Thyroid gland (tissue), 4 donors: ENCODE measurements around the gene ABCC4. TPM values are rescaled to one million over a fixed set of nuclear protein-coding genes. Genes with fewer than 3 reads are reported as not detected.

Experiments used
- DNase-seq, 2 donors: peaks; one replicate each; pipeline ENCODE4 v3.0.0-alpha.2; 2019
- H3K27ac ChIP-seq, 3 donors: fragments of 200-600 bp; sonication (generic); 1 replicate in 2 of 3; 2 replicates in 1 of 3; pipeline ENCODE4 v1.5.1; 2016 to 2019; ENCODE audit warnings: mild to moderate bottlenecking in 1 of 3, moderate library complexity in 1 of 3
- H3K27me3 ChIP-seq: fragments of 200-600 bp; sonication (generic); one replicate; pipeline ENCODE4 v1.5.1; 2019
- H3K36me3 ChIP-seq, 2 donors: fragments of 200-600 bp; sonication (generic); one replicate each; pipeline ENCODE4 v1.5.1; 2016 to 2019
- H3K4me1 ChIP-seq, 2 donors: fragments of 200-600 bp; sonication (generic); one replicate each; pipeline ENCODE4 v1.5.1; 2017 to 2019
- H3K4me3 ChIP-seq, 3 donors: fragments of 200-600 bp; sonication (generic); replicated peaks in 1 of 3; 1 replicate in 2 of 3; 2 replicates in 1 of 3; pipeline ENCODE4 v1.5.1; 2016; ENCODE audit warnings: mild to moderate bottlenecking in 1 of 3
- H3K9me3 ChIP-seq: fragments of 200-600 bp; sonication (generic); one replicate; pipeline ENCODE4 v1.5.1; 2017
- CTCF ChIP-seq, 6 experiments: fragments of 200-600 bp in 3 of 6; fragments of 450-650 bp in 3 of 6; sonication (generic) in 3 of 6; IDR thresholded peaks; one replicate each; pipeline ENCODE4 v1.5.1; 2016 to 2019; ENCODE audit warnings: antibody characterized with exemption in 6 of 6, mild to moderate bottlenecking in 2 of 6, inconsistent platforms in 1 of 6, moderate library complexity in 1 of 6
- POLR2A ChIP-seq, 2 donors: fragments of 450-650 bp; IDR thresholded peaks; one replicate each; pipeline ENCODE4 v1.6.1; 2017; ENCODE audit warnings: antibody characterized with exemption in 2 of 2, mild to moderate bottlenecking in 2 of 2, moderate library complexity in 1 of 2
- WGBS, 2 donors: methylation state at CpG; one replicate each; pipeline ENCODE4 v1.1.5; 2017; 5-methylcytosine and 5-hydroxymethylcytosine counted together
- intact Hi-C: fragments of 100-400 bp; cut with DNase I; formaldehyde crosslinking; loops from one replicate; pipeline ENCODE4 v1.15.1; 2023
- total RNA-seq, 4 donors: library from RNA; depleted of rRNA; stranded (reverse); fragments of >200 nt; gene quantifications; one replicate each; pipeline ENCODE4 v1.2.3, GENCODE V29; 2016

ABCC4 gene
- total RNA-seq, 4 donors from 2014 or later: 9.1 to 29.6 (median 19.7) TPM

DNA sequence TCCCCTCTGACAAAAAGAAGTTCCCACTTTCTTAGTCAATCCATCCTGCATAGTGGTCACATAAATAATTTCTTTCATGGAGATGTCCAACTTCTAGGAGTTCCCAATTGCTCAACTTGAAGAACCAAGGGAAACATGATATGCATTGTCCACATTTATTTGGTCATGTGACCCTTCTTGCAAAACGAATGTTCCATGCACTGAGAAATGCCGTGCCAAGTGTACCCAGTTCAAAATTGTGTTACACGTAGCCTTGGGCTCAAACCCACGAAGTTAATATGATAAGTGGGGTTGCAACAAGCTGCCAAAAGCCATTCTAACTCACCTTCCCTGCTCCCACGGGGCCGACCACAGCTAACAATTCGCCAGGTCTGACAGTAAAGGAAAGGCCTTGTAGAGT is 113.1 kb downstream of the ABCC4 start:
- Histone ChIP-seq H3K27ac (no peak overlapping the region), H3K27me3 (no peaks in the 10 kb centered on the region), H3K4me3 (no peak overlapping the region), H3K9me3 (no peaks in the 10 kb centered on the region), H3K36me3 (no peaks in the 10 kb centered on the region), H3K4me1 (peaks cover 13 to 18% of the 10 kb centered on the region in 2 donors)
- WGBS, 2 donors: 86 to 89% methylated on average over 7 of the region's 7 CpGs
- intact Hi-C loops: loop anchor here (5.0 kb wide), 1 partner anchor 219 kb away; no protein-coding TSS in a partner anchor
- no peak for DNase-seq
- TF ChIP-seq POLR2A (IDR thresholded peaks at IDR 0.05): no peak
- no peak for TF ChIP-seq CTCF (IDR thresholded peaks at IDR 0.05)

- Histone ChIP-seq H3K4me1 (peaks cover 5% of the 10 kb centered on the region in 2 donors), H3K27ac (no peak overlapping the region), H3K9me3 (no peaks in the 10 kb centered on the region), H3K36me3 (no peaks in the 10 kb centered on the region), H3K27me3 (no peaks in the 10 kb centered on the region), H3K4me3 (no peak overlapping the region)
- no peak for DNase-seq
- TF ChIP-seq CTCF (IDR thresholded peaks at IDR 0.05) (no peak), POLR2A (IDR thresholded peaks at IDR 0.05) (no peak)
- WGBS, 2 donors: 90 to 94% methylated on average over 5 of the region's 5 CpGs
- intact Hi-C loops: loop anchor here (5.0 kb wide), 1 partner anchor 221 kb away; no protein-coding TSS in a partner anchor
Observed at GRCh38 chr13:95185851-95186250, 115.4 kb downstream of the ABCC4 start.

- no peak for TF ChIP-seq POLR2A (IDR thresholded peaks at IDR 0.05)
- no peak for TF ChIP-seq CTCF (IDR thresholded peaks at IDR 0.05)
- no peak for DNase-seq
- WGBS, 2 donors: 93% methylated on average over 3 of the region's 3 CpGs
- Histone ChIP-seq H3K27me3 (no peaks in the 10 kb centered on the region), H3K36me3 (no peaks in the 10 kb centered on the region), H3K27ac (no peak overlapping the region), H3K9me3 (no peaks in the 10 kb centered on the region), H3K4me1 (peaks cover 5 to 10% of the 10 kb centered on the region in 2 donors), H3K4me3 (no peak overlapping the region)
- intact Hi-C loops: loop anchor here (5.0 kb wide), 1 partner anchor 222 kb away; no protein-coding TSS in a partner anchor
Observed at GRCh38 chr13:95185311-95185710, 115.9 kb downstream of the ABCC4 start.

DNA sequence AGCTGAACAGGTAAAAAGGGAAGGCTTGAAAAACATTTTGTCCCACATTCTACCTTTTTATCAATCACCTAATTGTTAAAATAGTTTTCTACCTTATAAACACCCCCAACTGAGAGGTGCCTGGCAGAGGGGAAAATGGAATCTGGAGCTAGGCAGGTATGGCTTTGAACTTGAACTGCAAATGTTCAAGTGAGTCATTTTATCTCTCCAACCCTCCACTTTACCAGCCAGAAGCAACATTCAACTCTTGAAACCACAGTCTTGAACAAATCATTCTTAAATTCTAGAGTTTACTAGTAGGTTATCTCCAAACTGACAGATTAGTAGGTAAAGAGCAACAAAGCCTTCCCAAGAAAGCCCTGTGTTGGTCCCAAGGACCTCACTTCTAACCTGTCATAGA is 116.9 kb downstream of the ABCC4 start:
- TF ChIP-seq POLR2A (IDR thresholded peaks at IDR 0.05): no peak
- no peak for TF ChIP-seq CTCF (IDR thresholded peaks at IDR 0.05)
- Histone ChIP-seq H3K9me3 (no peaks in the 10 kb centered on the region), H3K36me3 (no peaks in the 10 kb centered on the region), H3K27ac (no peak overlapping the region), H3K4me3 (no peak overlapping the region), H3K27me3 (no peaks in the 10 kb centered on the region), H3K4me1 (peaks cover 5 to 10% of the 10 kb centered on the region in 2 donors)
- intact Hi-C loops: no loop called here
- DNase-seq: no peak

DNA sequence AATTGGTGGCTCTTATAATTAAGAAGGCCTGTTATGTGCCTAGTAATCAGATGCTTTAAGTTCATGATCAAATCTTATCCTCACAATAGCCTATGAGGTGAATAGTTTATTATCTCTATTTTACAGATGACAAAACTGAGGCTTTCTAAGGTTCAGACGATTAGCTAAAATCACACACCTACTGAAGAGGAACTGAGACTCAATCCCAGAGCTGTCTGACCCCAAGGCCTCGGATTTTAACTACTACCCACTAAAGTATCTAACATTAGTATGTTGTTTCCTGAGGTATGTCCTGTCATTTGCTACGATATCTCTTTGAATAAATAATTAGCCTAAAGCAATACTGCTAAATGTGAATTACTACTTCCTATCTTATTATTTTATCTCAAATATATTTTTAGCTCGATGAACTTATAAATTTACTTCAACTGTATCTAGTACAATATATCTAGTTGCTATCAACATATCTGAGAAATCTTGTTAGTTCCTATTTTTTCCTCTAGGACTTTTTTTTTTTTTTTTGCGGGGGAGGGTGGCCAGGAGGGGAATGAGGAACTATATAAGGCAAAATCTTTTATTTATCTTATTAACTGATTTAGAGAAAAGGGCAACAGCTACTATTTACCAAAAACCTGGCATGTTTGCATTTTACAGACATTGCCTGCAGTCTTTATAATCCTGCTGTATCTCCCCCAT is 118.5 kb downstream of the ABCC4 start:
- DNase-seq: no peak
- Histone ChIP-seq H3K9me3 (no peaks in the 10 kb centered on the region), H3K27me3 (no peaks in the 10 kb centered on the region), H3K36me3 (peaks cover 0 to under 1% of the 10 kb centered on the region in 2 donors), H3K27ac (no peak overlapping the region), H3K4me3 (no peak overlapping the region), H3K4me1 (peaks cover 5 to 10% of the 10 kb centered on the region in 2 donors)
- TF ChIP-seq POLR2A (IDR thresholded peaks at IDR 0.05) (no peak), CTCF (IDR thresholded peaks at IDR 0.05) (no peak)
- intact Hi-C loops: no loop called here
- 84 to 90% methylated on average over 5 of the region's 5 CpGs for WGBS, 2 donors
